NCI-H1105 treated with DMSO at 0.1 percent for 48 hours (cell line): ENCODE data around the gene GPN1.
"Not testable (repeated sequence)": the region's sequence is repeated elsewhere in the genome, so short reads cannot be mapped to it uniquely, and the experiment has no call there.

ENCODE experiments used
- DNase-seq: peaks from one replicate; lab custom pipeline; 2025; lab: John Stamatoyannopoulos, UW

GPN1 gene

GRCh38 chr2:27627963-27628766, 685 bp upstream of the GPN1 start:
- DNase-seq: no peak

DNA sequence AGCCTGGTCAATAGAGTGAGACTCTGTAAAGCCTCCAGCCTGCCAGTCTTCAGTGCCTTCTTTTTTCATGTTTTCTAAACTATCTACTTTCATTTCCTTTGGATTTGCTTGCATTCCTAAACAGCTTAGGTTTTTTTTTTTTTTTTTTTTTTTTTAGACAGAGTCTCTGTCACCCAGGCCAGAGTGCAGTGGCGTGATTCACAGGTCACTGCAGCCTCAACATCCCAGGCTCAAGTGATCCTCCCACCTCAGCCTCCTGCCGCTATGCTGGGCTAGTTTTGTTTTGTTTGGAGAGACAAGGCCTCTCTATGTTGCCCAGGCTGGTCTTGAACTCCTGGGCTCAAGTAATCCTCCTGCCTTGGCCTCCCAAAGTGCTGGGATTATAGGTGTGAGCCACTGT, 1.4 kb downstream of the GPN1 start:
- not testable (repeated sequence) for DNase-seq

DNA sequence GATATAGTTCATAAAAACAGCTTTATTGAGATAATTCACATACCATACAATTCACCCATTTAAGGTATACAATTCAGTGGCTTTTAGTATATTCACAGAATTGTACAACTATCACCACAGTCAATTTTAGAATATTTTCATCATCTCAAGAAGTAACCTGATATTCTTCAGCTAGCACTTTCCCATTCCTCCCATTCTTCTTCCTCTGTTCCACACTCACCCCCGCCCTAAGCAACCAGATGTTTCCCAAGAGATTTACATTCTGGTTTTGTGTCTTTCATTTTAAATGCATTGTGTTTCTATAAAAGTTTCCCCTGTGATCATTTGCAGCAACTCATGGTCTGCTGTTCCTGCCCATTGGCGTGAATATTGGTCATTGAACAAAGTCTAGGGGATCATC, 5.4 kb downstream of the GPN1 start:
- DNase-seq: no peak

DNA sequence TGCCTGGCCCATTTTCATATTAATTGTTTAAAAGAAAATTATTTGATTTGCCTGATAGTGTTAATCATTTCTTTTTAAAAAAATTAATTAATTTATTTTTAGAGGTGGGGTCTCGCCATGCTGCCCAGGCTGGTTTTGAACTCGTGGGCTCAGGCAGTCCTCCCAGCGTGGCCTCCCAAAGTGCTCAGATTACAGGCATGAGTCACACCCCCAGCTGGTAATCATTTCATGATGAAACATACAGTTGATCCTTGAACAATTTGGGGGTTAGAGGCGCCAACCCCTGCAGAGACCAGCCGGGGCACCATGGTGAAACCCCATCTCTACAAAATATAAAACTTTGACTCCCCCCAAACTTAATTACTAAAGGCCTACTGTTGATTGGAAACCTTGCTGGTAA, 7.9 kb downstream of the GPN1 start:
- no peak for DNase-seq

DNA sequence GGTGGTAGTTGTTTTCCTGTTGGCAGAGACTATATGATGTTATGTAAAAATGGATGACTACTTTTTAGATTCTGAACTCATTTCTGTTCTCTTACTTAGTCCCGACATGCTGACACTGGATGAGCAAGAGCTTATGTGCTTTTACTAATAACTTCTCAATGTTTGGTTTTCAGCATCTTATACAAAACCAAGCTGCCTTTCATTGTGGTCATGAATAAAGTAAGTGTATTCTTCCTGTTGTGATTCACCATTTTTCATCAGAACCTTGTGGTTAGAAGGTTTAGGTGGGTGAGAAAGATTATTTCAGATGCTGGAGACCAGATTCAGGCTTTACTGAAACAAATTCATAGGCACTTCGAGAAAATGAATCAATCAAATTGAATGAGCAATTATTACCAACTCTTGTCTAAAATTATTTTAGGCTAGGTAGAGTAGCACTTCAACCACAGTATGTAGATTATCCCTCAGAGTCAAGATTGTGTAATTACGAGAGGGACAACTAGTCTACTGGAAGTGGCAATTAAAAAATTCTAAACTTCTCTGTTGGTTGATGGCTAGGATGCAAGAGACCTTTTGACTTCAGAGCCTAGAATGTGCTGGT, 9.3 kb downstream of the GPN1 start:
- DNase-seq: no peak

DNA sequence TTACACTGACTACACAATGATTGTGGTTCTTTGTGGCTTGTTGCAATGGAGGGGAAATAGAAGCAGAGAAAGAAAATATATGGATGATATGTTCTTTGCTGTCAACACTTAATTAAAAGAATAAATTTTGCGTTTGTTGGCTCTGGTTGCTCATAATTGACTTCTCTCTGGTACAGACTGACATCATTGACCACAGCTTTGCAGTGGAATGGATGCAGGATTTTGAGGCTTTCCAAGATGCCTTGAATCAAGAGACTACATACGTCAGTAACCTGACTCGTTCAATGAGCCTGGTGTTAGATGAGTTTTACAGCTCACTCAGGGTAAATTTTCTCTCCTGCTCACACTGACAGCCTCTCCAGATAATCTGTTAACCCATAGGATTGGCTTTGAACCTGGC, 9.9 kb downstream of the GPN1 start:
- DNase-seq: no peak

GRCh38 chr2:27640722-27641245, 11.9 kb downstream of the GPN1 start:
- DNase-seq: no peak

GRCh38 chr2:27645197-27645596, 16.3 kb downstream of the GPN1 start:
- no peak for DNase-seq

GRCh38 chr2:27647289-27647688, 18.4 kb downstream of the GPN1 start:
- no peak for DNase-seq

DNA sequence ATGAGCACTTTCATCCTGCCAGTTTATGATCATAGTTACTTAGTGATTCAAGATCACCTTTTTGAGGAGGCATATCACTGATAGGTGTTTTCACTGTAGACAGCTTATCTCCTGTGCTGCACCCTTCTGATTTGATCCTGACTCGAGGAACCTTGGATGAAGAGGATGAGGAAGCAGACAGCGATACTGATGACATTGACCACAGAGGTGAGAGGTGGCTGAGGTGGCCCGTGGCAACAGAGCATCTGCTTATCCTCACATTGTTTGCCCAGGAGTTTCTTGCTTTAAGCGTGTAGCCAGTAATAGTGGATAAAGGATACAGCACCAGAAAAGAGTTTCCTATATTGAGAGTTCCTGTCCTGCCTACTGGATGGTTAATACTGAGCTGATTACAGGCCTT, 18.9 kb downstream of the GPN1 start:
- DNase-seq: no peak

DNA sequence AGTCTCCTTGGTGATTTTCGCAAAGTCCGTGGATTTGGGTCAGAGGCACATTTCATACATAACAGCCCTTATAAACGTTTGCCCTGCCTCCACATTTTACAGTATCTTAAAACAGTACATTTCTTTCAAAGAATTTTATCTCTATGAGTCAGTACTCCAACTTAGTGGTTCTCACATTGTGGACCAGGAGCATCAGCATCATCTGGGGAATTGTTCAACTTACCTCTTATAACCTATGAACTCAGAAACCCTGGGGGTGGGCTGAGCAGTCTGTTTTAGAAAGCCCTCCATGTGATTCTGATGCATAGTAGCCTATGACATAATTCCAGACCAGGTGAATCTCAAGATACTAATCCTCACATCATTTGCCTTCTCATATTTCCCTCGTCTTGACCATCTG, 22.2 kb downstream of the GPN1 start:
- no peak for DNase-seq

GRCh38 chr2:27652341-27652740, 23.5 kb downstream of the GPN1 start:
- no peak for DNase-seq

GRCh38 chr2:27652790-27653189, 23.9 kb downstream of the GPN1 start:
- DNase-seq: no peak

DNA sequence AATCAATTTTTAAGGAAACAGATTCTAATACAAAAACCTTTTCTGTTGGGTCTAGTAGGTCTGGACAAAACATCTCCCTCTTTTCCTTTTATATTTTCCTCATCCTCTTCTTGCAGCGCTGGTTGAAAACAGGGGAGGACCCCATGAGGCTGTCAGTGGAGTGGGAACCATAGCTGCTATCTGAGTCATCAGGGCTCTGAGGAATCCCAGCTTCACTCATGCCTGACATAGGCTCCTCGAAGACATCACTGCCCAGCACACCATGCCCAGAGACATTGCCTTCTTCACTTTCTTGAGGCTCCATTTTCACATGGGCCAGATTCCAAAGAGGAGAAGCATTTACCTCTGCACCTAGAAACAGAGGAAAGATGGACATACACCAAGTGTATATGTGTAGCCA, 24.5 kb downstream of the GPN1 start:
- no peak for DNase-seq

DNA sequence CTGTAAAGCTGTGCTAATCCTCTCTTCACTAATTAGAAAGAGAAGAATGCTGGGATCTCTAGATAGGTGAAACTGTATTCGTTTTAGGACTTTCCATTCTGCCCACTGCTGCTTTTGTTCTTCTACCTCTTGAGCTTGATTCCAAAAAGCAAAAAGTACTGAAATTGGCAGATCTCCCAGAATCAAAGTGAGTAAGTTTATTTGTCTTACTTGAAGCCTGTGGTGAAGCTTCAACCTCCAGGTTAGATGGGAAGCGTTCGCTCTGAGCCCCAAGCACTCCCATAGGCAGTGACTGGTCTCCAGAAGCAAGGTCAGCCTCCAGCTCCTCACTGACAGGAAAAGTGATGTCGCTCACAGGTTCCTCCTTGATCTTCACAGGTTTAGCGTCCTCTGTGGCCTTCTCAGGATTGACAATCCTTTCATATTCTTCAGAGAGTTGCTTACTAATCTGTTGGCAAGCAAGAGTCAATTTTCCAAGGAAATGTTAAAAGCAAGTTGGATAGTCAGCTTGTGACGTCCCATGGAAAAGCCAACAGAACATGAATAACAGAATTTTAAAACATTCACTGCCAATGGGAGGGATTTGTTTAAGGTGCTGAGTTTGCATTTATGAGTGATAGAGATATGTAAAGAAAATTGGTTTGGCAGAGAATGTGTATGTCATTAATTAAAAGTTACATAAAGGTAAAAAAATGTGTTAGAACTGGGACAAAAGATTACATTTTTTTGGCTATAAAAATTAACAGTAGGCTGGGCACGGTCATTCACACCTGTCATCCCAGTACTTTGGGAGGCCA, 26.5 kb downstream of the GPN1 start:
- DNase-seq: peak; percentile 0

DNA sequence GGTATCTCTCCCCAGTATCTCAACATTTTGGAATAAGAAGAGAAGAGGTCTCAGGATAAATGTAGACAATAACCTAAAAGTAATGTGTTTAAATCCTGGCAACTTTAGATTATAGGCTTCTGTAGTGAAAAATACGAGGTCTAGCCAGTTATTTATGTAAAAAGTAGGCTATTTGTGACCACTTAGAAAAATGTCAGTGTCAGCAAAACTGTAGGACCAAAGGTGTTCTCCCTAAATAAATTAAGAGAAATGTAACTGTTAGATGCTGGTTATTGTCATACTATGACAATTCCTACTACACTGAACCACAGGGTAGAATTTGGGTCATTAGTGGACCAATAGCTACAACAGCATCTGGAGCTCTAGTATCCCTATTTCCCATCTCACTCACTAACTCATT, 32.5 kb downstream of the GPN1 start:
- no peak for DNase-seq

DNA sequence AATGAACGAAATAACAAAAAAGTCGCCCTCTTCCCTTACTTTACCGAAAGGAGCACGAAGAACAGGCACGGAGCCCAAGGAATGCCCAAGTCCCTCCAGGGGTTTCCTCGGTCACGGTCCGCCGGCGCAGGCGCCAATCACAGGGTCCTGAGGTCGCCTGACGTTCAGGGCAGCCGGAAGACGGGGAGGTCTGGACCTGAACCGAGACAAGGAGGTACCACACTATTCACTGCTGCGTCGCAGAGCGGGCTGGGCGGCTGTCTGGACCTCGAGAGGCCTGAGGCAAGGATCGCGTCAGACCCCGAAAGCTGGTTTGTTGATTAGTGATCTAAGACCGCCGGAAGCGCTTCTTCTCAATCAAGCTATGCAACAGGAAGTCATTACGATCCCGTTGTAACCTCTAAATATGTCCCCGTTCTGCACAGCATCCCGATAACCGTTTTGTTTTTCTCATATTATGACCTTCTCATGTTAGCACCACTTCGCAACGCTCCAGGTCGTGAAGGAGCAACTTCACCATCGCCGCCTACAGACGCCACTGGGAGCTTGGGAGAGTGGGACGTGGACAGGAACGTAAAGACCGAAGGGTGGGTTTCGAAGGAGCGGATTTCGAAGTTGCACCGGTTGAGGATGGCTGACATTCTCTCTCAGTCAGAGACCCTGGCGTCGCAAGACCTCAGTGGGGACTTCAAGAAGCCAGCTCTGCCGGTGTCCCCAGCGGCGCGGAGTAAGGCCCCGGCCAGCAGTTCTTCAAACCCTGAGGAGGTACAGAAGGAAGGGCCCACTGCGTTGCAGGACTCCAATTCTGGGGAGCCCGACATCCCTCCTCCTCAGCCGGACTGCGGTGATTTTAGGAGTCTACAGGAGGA, 34.7 kb downstream of the GPN1 start, which contains the start of the genes SLC4A1AP and SUPT7L:
Gene SLC4A1AP (plus strand): TSS at position 605 of the 869 bp plus-strand sequence. CDS start 26 bp downstream, at position 631.
Gene SUPT7L (minus strand): TSS at position 330 of the 869 bp plus-strand sequence. CDS start 1,422 bp downstream, outside the sequence.
- DNase-seq: peak; percentile 80

DNA sequence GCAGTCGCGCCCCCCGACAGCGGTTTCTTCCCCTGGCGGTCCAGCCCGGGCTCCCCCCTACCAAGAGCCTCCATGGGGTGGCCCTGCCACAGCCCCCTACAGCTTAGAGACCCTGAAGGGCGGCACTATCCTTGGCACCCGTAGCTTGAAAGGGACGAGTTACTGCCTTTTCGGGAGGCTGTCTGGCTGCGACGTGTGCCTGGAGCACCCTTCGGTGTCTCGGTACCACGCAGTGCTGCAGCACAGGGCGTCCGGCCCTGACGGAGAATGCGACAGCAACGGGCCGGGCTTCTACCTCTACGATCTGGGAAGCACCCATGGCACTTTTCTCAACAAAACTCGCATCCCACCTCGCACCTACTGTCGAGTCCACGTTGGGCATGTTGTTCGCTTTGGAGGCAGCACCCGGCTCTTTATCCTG, 35.3 kb downstream of the GPN1 start:
- no peak for DNase-seq

DNA sequence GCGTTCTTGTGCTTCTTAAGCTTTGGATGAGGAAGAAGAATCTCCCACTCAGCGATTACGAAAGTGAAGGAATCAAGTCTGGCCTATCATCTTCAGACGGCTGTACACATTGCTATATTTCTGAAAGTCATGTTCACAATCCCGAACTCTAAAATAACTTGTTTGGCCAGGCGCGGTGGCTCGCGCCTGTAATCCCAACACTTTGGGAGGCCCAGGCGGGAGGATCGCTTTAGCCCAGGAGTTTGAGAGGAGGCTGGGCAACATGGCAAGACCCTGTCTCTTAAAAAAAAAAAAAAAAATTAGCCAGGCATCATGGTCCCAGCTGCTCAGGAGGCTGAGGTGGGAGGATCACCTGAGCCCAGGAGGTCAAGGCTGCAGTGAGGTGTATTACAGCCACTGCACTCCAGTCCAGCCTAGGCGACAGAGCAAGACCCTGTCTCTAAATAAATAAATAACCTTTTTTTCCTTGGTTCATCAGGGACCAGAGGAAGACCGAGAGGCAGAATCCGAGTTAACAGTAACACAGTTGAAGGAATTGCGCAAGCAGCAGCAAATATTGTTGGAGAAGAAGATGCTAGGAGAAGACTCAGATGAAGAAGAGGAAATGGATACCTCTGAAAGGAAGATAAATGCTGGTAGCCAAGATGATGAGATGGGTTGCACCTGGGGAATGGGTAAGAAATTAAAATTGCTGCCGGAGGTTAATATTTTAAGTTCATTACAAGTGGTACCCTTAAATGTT, 35.9 kb downstream of the GPN1 start:
- no peak for DNase-seq

- no peak for DNase-seq
Measured at GRCh38 chr2:27667446-27667845, 38.6 kb downstream of the GPN1 start.

DNA sequence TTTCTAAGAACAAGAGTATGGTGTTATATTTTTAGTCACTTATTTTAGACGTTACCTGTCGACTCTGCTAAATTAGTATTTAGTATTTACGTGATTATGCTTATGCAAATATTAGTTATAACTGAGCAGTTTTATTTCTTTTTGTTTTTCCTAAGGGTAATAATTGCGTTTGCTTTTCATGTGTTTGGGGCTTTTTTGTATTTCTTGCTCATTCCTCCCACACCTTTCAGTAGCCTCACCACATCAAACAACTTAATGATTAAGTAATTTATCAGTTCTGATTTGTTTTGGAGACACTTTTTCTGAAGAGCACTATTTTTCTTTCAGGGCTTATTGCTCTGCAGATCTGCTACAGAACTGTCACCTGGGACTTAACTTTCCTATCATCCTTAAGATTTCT, 42.4 kb downstream of the GPN1 start:
- no peak for DNase-seq
